NOMO-1 treated with dmso at 0.1 percent for 144 hours (cell line): ENCODE results near the gene SUFU.

Experiments used
- DNase-seq: peaks from one replicate; lab custom pipeline; 2025; ENCODE audit not compliant: unreplicated experiment; lab: John Stamatoyannopoulos, UW

Gene SUFU

GRCh38 chr10:102593074-102593803, 89.5 kb downstream of the SUFU start:
- no peak for DNase-seq

GRCh38 chr10:102593804-102594079, 90.0 kb downstream of the SUFU start:
- no peak for DNase-seq

- DNase-seq = no peak
Measured at GRCh38 chr10:102595293-102595692, 91.5 kb downstream of the SUFU start.

GRCh38 chr10:102595897-102596296, 92.1 kb downstream of the SUFU start:
- DNase-seq = no peak

- DNase-seq = no peak
Measured at GRCh38 chr10:102596506-102596971, 92.8 kb downstream of the SUFU start.

- DNase-seq = no peak
Measured at GRCh38 chr10:102597131-102597991, 93.6 kb downstream of the SUFU start.

- no peak for DNase-seq
Measured at GRCh38 chr10:102598243-102598642, 94.5 kb downstream of the SUFU start.

- no peak for DNase-seq
Measured at GRCh38 chr10:102599565-102600327, 96.0 kb downstream of the SUFU start.

GRCh38 chr10:102600816-102601215, 97.0 kb downstream of the SUFU start:
- no peak for DNase-seq

GRCh38 chr10:102601639-102602038, 97.9 kb downstream of the SUFU start:
- no peak for DNase-seq

- DNase-seq = no peak
Measured at GRCh38 chr10:102602272-102603045, 98.7 kb downstream of the SUFU start.

- no peak for DNase-seq
Measured at GRCh38 chr10:102603946-102604345, 100.2 kb downstream of the SUFU start.

- DNase-seq = no peak
Measured at GRCh38 chr10:102604439-102604841, 100.7 kb downstream of the SUFU start.

GRCh38 chr10:102605712-102606111, 101.9 kb downstream of the SUFU start:
- DNase-seq = no peak

- no peak for DNase-seq
Measured at GRCh38 chr10:102608487-102608886, 104.7 kb downstream of the SUFU start.

- DNase-seq = no peak
Measured at GRCh38 chr10:102610441-102610887, 106.7 kb downstream of the SUFU start.

- DNase-seq = no peak
Measured at GRCh38 chr10:102611514-102612087, 107.8 kb downstream of the SUFU start.

GRCh38 chr10:102612964-102613275, 109.1 kb downstream of the SUFU start:
- DNase-seq = no peak

- no peak for DNase-seq
Measured at GRCh38 chr10:102613286-102613685, 109.5 kb downstream of the SUFU start.

GRCh38 chr10:102613785-102614184, 110.0 kb downstream of the SUFU start:
- DNase-seq = no peak

GRCh38 chr10:102614888-102615287, 111.1 kb downstream of the SUFU start:
- no peak for DNase-seq
